Measurements from ENCODE around the gene MS4A8.
"Not testable (repeated sequence)": the region's sequence is repeated elsewhere in the genome, so short reads cannot be mapped to it uniquely, and the experiment has no call there.

Gene MS4A8, protein sequence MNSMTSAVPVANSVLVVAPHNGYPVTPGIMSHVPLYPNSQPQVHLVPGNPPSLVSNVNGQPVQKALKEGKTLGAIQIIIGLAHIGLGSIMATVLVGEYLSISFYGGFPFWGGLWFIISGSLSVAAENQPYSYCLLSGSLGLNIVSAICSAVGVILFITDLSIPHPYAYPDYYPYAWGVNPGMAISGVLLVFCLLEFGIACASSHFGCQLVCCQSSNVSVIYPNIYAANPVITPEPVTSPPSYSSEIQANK

GRCh38 chr11:60699284-60699691, at the start of gene MS4A8:
Gene MS4A8 (plus strand): TSS chr11:60699612. CDS start chr11:60700861, 1,249 bp downstream.
- no peak for DNase-seq (ENCODE audit: low spot score)
- ChIA-PET CTCF (no interaction called here), POLR2A (ENCODE audit: low non-redundant PET) (no interaction called here)
- TF ChIP-seq CTCF (conservative IDR thresholded peaks at IDR 0.05; ENCODE audit: low read depth), result no peak
- H3K27ac ChIP-seq, result no peak within 1 kb of the TSS

GRCh38 chr11:60657888-60658287, 41.5 kb upstream of the MS4A8 start:
- CTCF ChIA-PET, result no interaction called here
- DNase-seq (ENCODE audit: low spot score), result no peak

GRCh38 chr11:60658409-60658808, 41.0 kb upstream of the MS4A8 start:
- ChIA-PET POLR2A (ENCODE audit: low non-redundant PET) (no interaction called here), CTCF (no interaction called here)
- H3K27ac ChIP-seq, result no peak overlapping the region
- TF ChIP-seq CTCF (conservative IDR thresholded peaks at IDR 0.05; ENCODE audit: low read depth), result no peak
- DNase-seq (ENCODE audit: low spot score), result no peak

More at GRCh38 chr11:60657888-60658287, 41.5 kb upstream of the MS4A8 start:
- TF ChIP-seq CTCF (conservative IDR thresholded peaks at IDR 0.05; ENCODE audit: low read depth), result no peak
- POLR2A ChIA-PET (ENCODE audit: low non-redundant PET), result no interaction called here
- H3K27ac ChIP-seq, result no peak overlapping the region

DNA sequence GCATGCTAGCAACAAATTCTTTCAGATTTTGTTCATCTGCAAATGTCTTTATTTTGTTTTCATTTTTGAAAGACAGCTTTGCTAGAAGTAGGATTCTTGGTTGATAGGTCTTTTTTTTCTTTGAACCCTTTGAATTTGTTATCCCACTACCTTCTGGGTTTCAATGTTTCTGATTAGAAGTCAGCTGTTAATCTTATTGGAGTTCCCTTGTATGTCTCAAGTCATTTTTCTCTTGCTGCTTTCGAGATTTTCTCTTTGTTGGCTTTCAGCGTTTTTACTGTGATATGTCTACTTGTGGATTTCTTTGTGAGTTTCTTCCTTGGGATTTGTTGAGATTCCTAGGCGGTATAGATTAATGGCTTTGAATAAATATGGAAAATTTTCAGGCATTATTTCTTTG, 27.2 kb upstream of the MS4A8 start:
- CTCF ChIA-PET, result interaction anchor here (0.7 kb wide), 1 partner anchor 1452 kb away, joined by 3 read pairs; no protein-coding TSS in a partner anchor
- TF ChIP-seq CTCF (conservative IDR thresholded peaks at IDR 0.05; ENCODE audit: low read depth), result no peak
- no peak for DNase-seq (ENCODE audit: low spot score)
- H3K27ac ChIP-seq, result no peak overlapping the region
- POLR2A ChIA-PET (ENCODE audit: low non-redundant PET), result no interaction called here

GRCh38 chr11:60678231-60678630, 21.2 kb upstream of the MS4A8 start:
- H3K27ac ChIP-seq; DNase-seq (ENCODE audit: low spot score); POLR2A ChIA-PET (ENCODE audit: low non-redundant PET); CTCF ChIA-PET: not testable (repeated sequence)

DNA sequence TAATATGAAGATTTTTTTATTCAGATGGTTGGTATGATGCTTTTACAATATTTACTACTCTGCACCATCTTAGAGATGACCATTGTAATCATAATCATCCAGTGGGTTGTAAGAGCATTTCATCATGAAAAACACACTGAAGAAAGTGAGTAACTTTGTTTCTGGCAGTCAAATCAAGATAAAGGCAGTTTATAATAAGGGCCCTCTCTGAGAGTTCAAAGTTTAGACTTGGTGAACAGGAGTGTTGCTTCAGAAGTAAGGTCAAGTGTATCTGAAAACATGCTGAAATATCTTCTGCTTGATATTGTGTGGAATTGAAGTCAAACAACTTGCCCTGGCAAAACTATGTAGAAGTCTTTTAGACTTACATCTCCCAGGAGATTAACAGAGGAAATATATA, 19.5 kb upstream of the MS4A8 start:
- ChIA-PET POLR2A (ENCODE audit: low non-redundant PET) (no interaction called here), CTCF (no interaction called here)
- no peak for TF ChIP-seq CTCF (conservative IDR thresholded peaks at IDR 0.05; ENCODE audit: low read depth)
- H3K27ac ChIP-seq, result no peak overlapping the region
- no peak for DNase-seq (ENCODE audit: low spot score)

DNA sequence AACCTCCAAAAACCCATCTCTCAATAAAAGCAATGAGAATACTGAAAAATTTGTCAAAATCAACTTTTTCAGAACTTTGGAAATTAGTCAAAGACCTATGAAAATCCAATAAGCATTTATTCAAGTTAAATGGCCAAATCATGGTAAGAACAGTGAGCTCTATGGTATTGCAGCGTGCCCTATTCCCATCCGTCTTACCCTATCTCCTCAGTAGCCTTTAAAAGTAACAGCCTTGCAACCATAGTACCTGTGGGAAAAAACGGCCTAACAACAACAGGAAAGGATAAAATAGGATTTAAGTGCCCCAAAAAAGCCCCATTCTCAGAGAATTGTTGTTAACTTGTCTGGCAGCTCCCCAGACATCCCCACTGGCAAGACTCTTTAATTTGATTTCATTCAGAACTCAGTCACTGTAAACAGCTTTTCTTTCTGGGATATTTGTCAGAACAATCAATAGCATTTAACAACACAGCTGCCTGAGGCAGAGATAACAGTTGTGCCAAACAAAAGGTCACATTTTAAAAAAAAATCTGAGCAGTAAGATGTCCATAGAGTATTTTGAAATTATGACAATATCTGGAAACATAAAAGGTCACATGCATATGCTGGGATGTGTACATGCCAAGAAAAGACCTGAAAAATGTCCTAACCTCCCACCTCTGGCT, 18.8 kb upstream of the MS4A8 start:
- POLR2A ChIA-PET (ENCODE audit: low non-redundant PET), result no interaction called here
- no peak for DNase-seq (ENCODE audit: low spot score)
- CTCF ChIA-PET, result interaction anchor here (0.8 kb wide), 1 partner anchor 1424 kb away, joined by 5 read pairs; no protein-coding TSS in a partner anchor
- no peak for TF ChIP-seq CTCF (conservative IDR thresholded peaks at IDR 0.05; ENCODE audit: low read depth)
- no peak overlapping the region for H3K27ac ChIP-seq

- CTCF ChIA-PET; POLR2A ChIA-PET (ENCODE audit: low non-redundant PET); H3K27ac ChIP-seq; DNase-seq (ENCODE audit: low spot score): not testable (repeated sequence)
These were observed 14.9 kb upstream of the MS4A8 start for GRCh38 chr11:60684541-60684848.

All from RWPE1 (cell line).